H9 (cell line): Measurements from ENCODE around the gene ACTRT3. TPM values are rescaled to one million over a fixed set of nuclear protein-coding genes. Genes with fewer than 3 reads are reported as not detected.
A peak's percentile ranks its signal among the peaks of the same experiment; 100 is the strongest.

ENCODE experiments used
- DNase-seq: peaks from one replicate; pipeline ENCODE4 v3.0.0-alpha.2; 2017
- H2AFZ ChIP-seq: one replicate; pipeline ENCODE4 v1.6.1; 2013; ENCODE audit warnings: mild to moderate bottlenecking, low read length, control low read depth, moderate library complexity
- H2AK5ac ChIP-seq: 2 replicates; pipeline ENCODE4 v1.6.1; 2013; ENCODE audit warnings: low read length, control low read depth, mixed read lengths; ENCODE audit not compliant: insufficient read length
- H2BK120ac ChIP-seq: one replicate; pipeline ENCODE4 v1.6.1; 2013; ENCODE audit warnings: low read depth, mild to moderate bottlenecking, low read length, control low read depth, inconsistent platforms; ENCODE audit not compliant: poor library complexity, severe bottlenecking
- H2BK12ac ChIP-seq: 2 replicates; pipeline ENCODE4 v1.6.1; 2013; ENCODE audit warnings: low read length, control low read depth, mixed read lengths, low read depth; ENCODE audit not compliant: insufficient read length
- H2BK15ac ChIP-seq: 2 replicates; pipeline ENCODE4 v1.6.1; 2013; ENCODE audit warnings: low read depth, low read length, control low read depth
- H2BK20ac ChIP-seq: one replicate; pipeline ENCODE4 v1.6.1; 2013; ENCODE audit warnings: low read depth, mild to moderate bottlenecking, low read length, control low read depth, inconsistent platforms; ENCODE audit not compliant: poor library complexity, severe bottlenecking
- H2BK5ac ChIP-seq: 2 replicates; pipeline ENCODE4 v1.6.1; 2013; ENCODE audit warnings: low read length, control low read depth, mixed read lengths; ENCODE audit not compliant: insufficient read length
- H3K14ac ChIP-seq: 2 replicates; pipeline ENCODE4 v1.6.1; 2013; ENCODE audit warnings: low read length, control low read depth; ENCODE audit not compliant: insufficient read depth
- H3K18ac ChIP-seq: 2 replicates; pipeline ENCODE4 v1.6.1; 2013; ENCODE audit warnings: low read depth, mild to moderate bottlenecking, mixed read lengths, low read length, control low read depth; ENCODE audit not compliant: insufficient read length
- H3K23ac ChIP-seq: 2 replicates; pipeline ENCODE4 v1.6.1; 2013; ENCODE audit warnings: low read length, control low read depth, mixed read lengths, low read depth; ENCODE audit not compliant: insufficient read length
- H3K23me2 ChIP-seq: 2 replicates; pipeline ENCODE4 v1.6.1; 2013; ENCODE audit warnings: low read depth, mild to moderate bottlenecking, mixed read lengths, low read length, control low read depth; ENCODE audit not compliant: insufficient read length, poor library complexity, severe bottlenecking
- H3K27ac ChIP-seq: 2 replicates; pipeline ENCODE4 v1.5.1; 2013; ENCODE audit warnings: low read length, control low read depth, mixed read lengths, low read depth; ENCODE audit not compliant: insufficient read length
- H3K27me3 ChIP-seq: 2 replicates; pipeline ENCODE4 v1.6.1; 2013; ENCODE audit warnings: low read length, control low read depth, inconsistent platforms; ENCODE audit not compliant: insufficient read depth
- H3K4ac ChIP-seq: 2 replicates; pipeline ENCODE4 v1.6.1; 2013; ENCODE audit warnings: low read depth, mild to moderate bottlenecking, control low read depth, inconsistent platforms, low read length, moderate library complexity
- H3K4me1 ChIP-seq: 2 replicates; pipeline ENCODE4 v1.6.1; 2013; ENCODE audit warnings: low read length, control low read depth, inconsistent platforms; ENCODE audit not compliant: insufficient read depth
- H3K4me2 ChIP-seq: 2 replicates; pipeline ENCODE4 v1.6.1; 2013; ENCODE audit warnings: low read length, control low read depth, mixed read lengths; ENCODE audit not compliant: insufficient read length, insufficient read depth
- H3K56ac ChIP-seq: 2 replicates; pipeline ENCODE4 v1.6.1; 2013; ENCODE audit warnings: low read depth, mild to moderate bottlenecking, mixed read lengths, low read length, control low read depth; ENCODE audit not compliant: insufficient read length
- H3K79me1 ChIP-seq: 2 replicates; pipeline ENCODE4 v1.6.1; 2013; ENCODE audit warnings: low read depth, mild to moderate bottlenecking, moderate library complexity, low read length, control low read depth, inconsistent platforms; ENCODE audit not compliant: insufficient read depth, poor library complexity, severe bottlenecking
- H3K79me2 ChIP-seq: 2 replicates; pipeline ENCODE4 v1.6.1; 2013; ENCODE audit warnings: low read length, control low read depth, inconsistent platforms; ENCODE audit not compliant: insufficient read depth
- H3K9ac ChIP-seq: 2 replicates; pipeline ENCODE4 v1.6.1; 2013; ENCODE audit warnings: low read length, control low read depth, mixed read lengths; ENCODE audit not compliant: insufficient read length; ENCODE audit errors: extremely low read depth
- H3K9me3 ChIP-seq: one replicate; pipeline ENCODE4 v1.6.1; 2013; ENCODE audit warnings: low read depth, low read length, inconsistent platforms; ENCODE audit not compliant: control insufficient read depth
- H3T11ph ChIP-seq: one replicate; pipeline ENCODE4 v1.6.1; 2013; ENCODE audit warnings: mild to moderate bottlenecking, low read length, control low read depth, inconsistent platforms
- H4K20me1 ChIP-seq: one replicate; pipeline ENCODE4 v1.6.1; 2013; ENCODE audit not compliant: control insufficient read depth, insufficient read length, insufficient read depth
- H4K5ac ChIP-seq: 2 replicates; pipeline ENCODE4 v1.6.1; 2013; ENCODE audit warnings: low read depth, mild to moderate bottlenecking, mixed read lengths, low read length, control low read depth; ENCODE audit not compliant: insufficient read length
- H4K8ac ChIP-seq: replicated peaks from 2 replicates; pipeline ENCODE4 v1.6.1; 2013; ENCODE audit warnings: low read length, control low read depth, mixed read lengths, low read depth; ENCODE audit not compliant: insufficient read length
- H4K91ac ChIP-seq: 2 replicates; pipeline ENCODE4 v1.6.1; 2013; ENCODE audit warnings: low read depth, mild to moderate bottlenecking, moderate library complexity, mixed read lengths, low read length, control low read depth; ENCODE audit not compliant: insufficient read length
- H3K27ac Mint-ChIP-seq, 3 experiments: 2 replicates in 2 of 3; 3 replicates in 1 of 3; pipeline ENCODE4 v1.8.0; 2020 to 2021; ENCODE audit warnings: mixed read lengths in 3 of 3, mild to moderate bottlenecking in 1 of 3, moderate library complexity in 1 of 3
- H3K27me3 Mint-ChIP-seq: 2 replicates; pipeline ENCODE4 v1.8.0; 2021; ENCODE audit warnings: low read depth, mild to moderate bottlenecking, moderate library complexity, mixed read lengths
- H3K36me3 Mint-ChIP-seq, 3 experiments: 2 replicates in 2 of 3; 3 replicates in 1 of 3; pipeline ENCODE4 v1.8.0; 2020 to 2021; ENCODE audit warnings: low read depth in 3 of 3, mixed read lengths in 3 of 3; ENCODE audit not compliant: insufficient read depth in 1 of 3
- H3K4me1 Mint-ChIP-seq, 2 experiments: 2 replicates each; pipeline ENCODE4 v1.8.0; 2020; ENCODE audit warnings: mixed read lengths in 2 of 2
- H3K4me3 Mint-ChIP-seq, 2 experiments: 2 replicates in 1 of 2; 3 replicates in 1 of 2; pipeline ENCODE4 v1.8.0; 2020 to 2021; ENCODE audit warnings: mild to moderate bottlenecking in 2 of 2, mixed read lengths in 2 of 2, moderate library complexity in 1 of 2
- H3K9me3 Mint-ChIP-seq, 2 experiments: 2 replicates in 1 of 2; 3 replicates in 1 of 2; pipeline ENCODE4 v1.8.0; 2020; ENCODE audit warnings: mild to moderate bottlenecking in 2 of 2, mixed read lengths in 2 of 2, moderate library complexity in 1 of 2
- CTCF ChIP-seq: fragments of 200-600 bp; sonication (generic); conservative IDR thresholded peaks from 3 replicates; pipeline ENCODE4 v1.8.0; 2021; ENCODE audit warnings: antibody characterized with exemption, mild to moderate bottlenecking
- WGBS: extraction: QIAGEN DNeasy Blood & Tissue Kit; methylation state at CpG from one replicate; pipeline ENCODE4 v1.1.7; 2013; ENCODE audit warnings: missing lambda C conversion rate, low lambda C conversion rate, mixed read lengths; ENCODE audit not compliant: insufficient read length; ENCODE audit errors: extremely low coverage; 5-methylcytosine and 5-hydroxymethylcytosine counted together
- total RNA-seq: library from RNA; stranded (reverse); gene quantifications from 2 replicates; pipeline ENCODE4 v1.2.1, GENCODE V29; 2021

Gene ACTRT3
- total RNA-seq, 1 experiment from 2014 or later: 5.9 TPM

GRCh38 chr3:169771497-169772304 is 2.3 kb upstream of the ACTRT3 start:
- Histone ChIP-seq H3K9ac (peak overlapping the region; percentile 69), H3K79me2 (peaks cover 7% of the 10 kb centered on the region; the same call in 1 of the 2 replicates), H4K8ac (no peak overlapping the region), H3K23ac (no peak overlapping the region), H3K23me2 (no peaks in the 10 kb centered on the region), H3K79me1 (no peaks in the 10 kb centered on the region), H3K4ac (no peak overlapping the region), H3K14ac (no peak overlapping the region), H3T11ph (no peak overlapping the region), H4K91ac (no peak overlapping the region), H3K9me3 (no peaks in the 10 kb centered on the region), H3K4me2 (peak overlapping the region; percentile 96), H2AK5ac (no peak overlapping the region), H2BK20ac (no peak overlapping the region), H3K27ac (peak overlapping the region; percentile 29), H2BK15ac (no peak overlapping the region), H3K4me1 (no peaks in the 10 kb centered on the region), H3K18ac (no peak overlapping the region), H2BK5ac (no peak overlapping the region), H3K27me3 (no peaks in the 10 kb centered on the region), H2AFZ (peak overlapping the region; percentile 93), H2BK12ac (no peak overlapping the region), H2BK120ac (no peak overlapping the region), H4K5ac (no peak overlapping the region), H4K20me1 (no peaks in the 10 kb centered on the region), H3K56ac (no peak overlapping the region)
- Mint-ChIP-seq H3K9me3 (no peaks in the 10 kb centered on the region; a peak in 1 of 5 replicates), H3K27me3 (no peaks in the 10 kb centered on the region; the same call in 1 of the 2 replicates), H3K4me3 (peak overlapping the region; percentile 94 to 98), H3K4me1 (peaks cover 28 to 30% of the 10 kb centered on the region in 2 experiments), H3K36me3 (peaks cover 0 to 23% (median 21%) of the 10 kb centered on the region in 3 experiments; a peak in 6 of 7 replicates), H3K27ac (peak overlapping the region; percentile 98 to 100 (median 100); a peak in 6 of 7 replicates)
- no peak for TF ChIP-seq CTCF
- peak; percentile 74 for DNase-seq
- WGBS: no CpG with 5 or more reads among the region's 27 CpGs
